IPS DF 19.7 (cell line): Measurements from ENCODE around the gene CD27.
A peak's percentile ranks its signal among the peaks of the same experiment; 100 is the strongest.
"Not testable (repeated sequence)": the region's sequence is repeated elsewhere in the genome, so short reads cannot be mapped to it uniquely, and the experiment has no call there.

Source experiments
- DNase-seq: peaks from one replicate; pipeline ENCODE4 v3.0.0-alpha.2; 2013; ENCODE audit warnings: low read depth, low spot score

Gene CD27

GRCh38 chr12:6444704-6445688, at the start of gene CD27:
TSS of gene CD27 (plus strand) at chr12:6444955. CDS start at chr12:6445096, 141 bp downstream.
- DNase-seq: no peak

DNA sequence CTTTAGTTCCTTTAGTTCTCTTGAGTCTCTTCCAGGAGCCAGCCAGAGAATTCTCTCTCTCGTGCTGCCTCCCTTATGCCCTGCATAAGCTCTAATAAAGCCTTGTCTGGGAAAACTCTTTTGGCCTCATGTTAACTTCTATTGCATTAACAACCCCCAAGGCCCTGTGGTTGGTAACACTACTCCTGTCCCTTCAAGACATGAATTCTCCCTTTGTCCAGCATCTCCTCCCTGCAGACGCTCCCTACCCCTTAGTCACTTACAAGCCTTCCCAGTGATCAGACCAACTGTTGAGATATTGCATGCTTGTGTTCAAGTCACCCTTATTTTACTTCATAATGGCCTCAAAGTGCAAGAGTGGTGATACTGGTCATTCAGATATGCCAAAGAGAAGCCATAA, 48.7 kb upstream of the CD27 start:
- DNase-seq: no peak

DNA sequence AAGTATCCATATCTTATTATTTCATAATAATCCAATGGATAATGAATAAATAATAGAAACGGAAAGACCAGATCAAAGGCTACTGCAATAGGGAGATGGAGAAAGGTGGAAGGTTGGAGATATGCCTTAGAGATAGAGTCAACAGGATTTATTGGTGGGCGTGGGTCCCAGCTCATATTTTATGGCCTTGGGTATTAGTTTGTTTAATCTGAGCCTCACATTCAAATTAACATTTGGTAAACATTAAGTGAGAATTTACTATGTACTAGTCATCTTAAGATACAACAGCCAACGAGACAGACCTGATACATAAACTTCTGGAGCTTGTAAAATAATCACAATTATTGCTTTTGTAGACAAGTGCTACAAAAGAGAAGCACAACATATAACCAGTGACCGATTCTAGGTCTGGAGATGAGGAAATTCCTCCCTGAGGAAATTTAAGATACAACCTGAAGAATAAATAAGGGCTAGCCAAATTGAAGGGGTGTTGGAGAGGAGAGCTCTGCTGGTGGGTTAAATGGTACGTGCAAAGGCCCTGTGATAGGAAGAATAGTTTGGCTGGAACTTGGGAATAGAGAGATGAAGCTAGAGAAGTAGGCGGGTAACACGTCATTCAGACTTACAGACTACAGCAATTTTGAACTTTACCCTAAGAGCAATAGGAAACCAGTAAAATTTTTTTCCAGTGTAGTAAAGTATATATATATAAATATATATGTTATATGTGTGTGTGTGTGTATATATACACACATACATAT, 44.7 kb upstream of the CD27 start:
- no peak for DNase-seq

DNA sequence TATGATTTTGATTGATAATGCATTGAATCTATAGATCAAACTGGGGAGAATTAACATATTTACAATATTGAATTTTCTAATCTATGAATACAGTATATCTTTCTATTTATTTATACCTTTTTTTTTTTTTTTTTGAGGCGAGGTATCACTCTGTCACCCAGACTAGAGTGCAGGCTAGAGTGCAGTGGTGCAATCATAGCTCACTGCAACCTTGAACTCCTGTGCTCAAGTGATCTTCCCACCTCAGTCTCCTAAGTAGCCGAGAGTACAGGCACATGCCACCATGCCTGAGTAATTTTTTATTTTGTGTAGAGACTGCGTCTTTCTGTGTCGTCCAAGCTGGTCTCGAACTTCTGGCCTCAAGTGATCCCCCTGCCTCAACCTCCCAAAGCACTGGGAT, 40.4 kb upstream of the CD27 start:
- no peak for DNase-seq

DNA sequence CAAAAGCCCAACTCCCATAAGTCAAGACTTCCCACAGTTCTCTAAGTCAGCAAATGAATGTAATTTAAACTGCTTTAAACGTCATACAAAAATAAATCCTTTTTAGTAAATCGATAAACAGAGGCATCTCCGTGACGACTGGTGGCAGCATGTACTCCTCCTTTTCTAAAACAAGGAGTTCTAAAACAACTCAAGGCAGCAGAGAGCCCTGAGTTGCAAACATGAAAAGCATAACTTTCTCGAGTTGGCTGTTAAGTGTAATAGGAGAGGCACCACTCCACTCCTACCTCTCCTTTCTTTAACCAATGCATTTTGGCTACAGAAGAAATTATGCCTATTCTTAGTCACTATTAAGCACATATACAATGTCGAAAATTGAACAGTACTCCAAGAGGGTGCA, 38.8 kb upstream of the CD27 start:
- no peak for DNase-seq

DNA sequence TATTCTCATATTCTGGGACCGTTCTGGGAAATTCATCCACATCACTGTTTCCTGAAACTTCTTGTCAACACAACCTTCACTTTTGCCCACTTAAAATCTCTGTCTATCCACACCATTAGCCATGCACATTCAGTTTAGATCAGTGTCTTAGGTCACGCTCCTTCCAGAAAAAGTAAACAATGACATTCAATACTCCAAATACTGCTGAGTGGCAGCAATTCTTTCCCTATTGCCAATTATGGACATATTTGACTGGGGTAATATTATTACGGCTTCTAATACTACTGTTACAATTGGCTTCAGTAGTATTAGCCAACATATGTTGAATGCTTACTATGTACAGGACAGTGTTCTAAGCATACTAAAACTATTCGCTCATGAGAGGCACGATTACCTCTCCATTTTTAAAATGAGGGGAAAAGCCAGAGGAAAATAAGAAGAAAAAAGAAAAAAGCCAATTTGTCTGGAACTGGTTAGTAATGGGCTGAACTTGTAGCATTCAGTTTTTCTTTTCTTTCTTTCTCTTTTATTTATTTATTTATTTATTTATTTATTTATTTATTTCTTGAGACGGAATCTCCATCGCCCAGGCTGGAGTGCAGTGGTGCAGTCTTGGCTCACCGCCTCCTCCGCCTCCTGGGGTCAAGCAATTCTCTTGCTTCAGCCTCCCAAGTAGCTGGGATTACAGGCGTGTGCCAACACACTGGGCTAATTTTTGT, 37.4 kb upstream of the CD27 start:
- DNase-seq: no peak

GRCh38 chr12:6416596-6416995, 28.2 kb upstream of the CD27 start:
- no peak for DNase-seq

DNA sequence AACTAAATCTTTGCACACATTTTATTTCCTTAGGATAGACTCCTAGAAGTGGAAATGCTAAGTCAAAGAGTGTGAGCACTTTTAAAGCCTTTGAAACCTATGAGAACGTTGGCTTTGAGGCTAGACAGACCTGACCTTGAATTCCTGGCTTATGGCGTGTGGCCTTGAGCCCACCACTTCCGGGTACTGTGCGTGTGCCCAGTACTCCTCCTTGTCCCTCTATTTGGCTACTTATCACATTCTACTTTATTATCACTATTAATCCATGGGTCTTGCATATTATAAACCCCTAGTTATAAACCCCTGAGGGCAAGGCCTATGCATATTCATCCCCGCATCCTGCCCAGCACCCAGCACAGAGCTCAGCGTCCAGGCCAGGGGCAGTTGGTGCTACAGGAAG, 26.0 kb upstream of the CD27 start:
- no peak for DNase-seq

- DNase-seq: no peak
Measured at GRCh38 chr12:6420364-6420763, 24.4 kb upstream of the CD27 start.

DNA sequence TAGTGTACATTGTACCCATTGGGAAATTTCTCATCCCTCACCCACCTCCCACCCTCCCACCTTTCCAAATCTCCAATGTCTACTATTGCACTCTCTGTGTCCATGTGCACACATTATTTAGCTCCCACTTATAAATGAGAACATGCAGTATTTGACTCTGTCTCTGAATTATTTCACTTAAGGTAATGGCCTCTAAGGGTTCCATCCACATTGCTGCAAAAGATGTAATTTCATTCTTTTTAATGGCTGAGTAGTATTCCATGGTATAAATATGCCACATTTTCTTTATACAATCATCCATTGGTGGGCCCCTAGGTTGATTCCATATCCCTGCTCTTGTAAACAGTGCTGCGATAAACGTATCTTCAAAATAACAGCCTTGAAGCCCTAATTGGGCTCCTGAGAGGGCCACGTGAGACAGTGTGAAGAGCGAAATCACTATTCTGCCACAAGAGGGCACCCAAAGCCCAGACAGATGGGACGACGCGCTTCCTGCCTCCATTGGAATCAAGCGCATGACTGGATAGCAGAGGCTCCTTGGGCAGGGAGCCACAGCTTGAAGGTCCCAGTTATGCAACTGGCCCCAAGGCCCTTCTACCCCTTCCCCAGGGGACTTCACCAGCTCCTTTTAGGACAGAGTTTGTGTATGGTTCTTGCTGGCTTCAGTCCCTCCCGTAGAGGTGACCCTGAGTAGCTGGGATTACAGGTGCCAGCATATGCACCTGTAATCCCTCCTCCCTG, 21.3 kb upstream of the CD27 start:
- peak; percentile 76 for DNase-seq

- no peak for DNase-seq
Measured at GRCh38 chr12:6424008-6424347, 20.8 kb upstream of the CD27 start.

DNA sequence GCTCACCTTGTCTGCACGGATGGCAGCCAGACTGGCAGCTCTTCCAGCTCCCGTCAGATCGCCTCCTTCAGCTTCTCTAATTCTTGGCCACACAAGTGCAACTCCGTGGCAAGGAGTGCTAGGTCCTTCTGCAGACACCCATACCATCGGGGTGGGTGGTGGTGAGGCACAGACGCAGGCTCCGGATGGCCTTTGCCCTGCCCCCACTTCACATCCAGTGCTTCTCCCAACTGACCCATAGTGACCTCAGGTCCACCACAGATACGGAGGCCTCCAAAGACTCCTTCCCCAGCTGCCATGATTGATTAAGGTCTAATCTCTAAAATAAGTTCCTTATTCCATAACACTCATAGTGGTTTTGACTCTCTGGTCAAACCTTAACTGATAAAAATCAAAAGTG, 19.9 kb upstream of the CD27 start:
- DNase-seq: no peak

- no peak for DNase-seq
Measured at GRCh38 chr12:6425590-6426531, 18.9 kb upstream of the CD27 start.

GRCh38 chr12:6426882-6427671, 17.7 kb upstream of the CD27 start:
- DNase-seq: no peak

- DNase-seq: not testable (repeated sequence)
Measured at GRCh38 chr12:6427796-6428195, 17.0 kb upstream of the CD27 start.

- no peak for DNase-seq
Measured at GRCh38 chr12:6428326-6428725, 16.4 kb upstream of the CD27 start.

DNA sequence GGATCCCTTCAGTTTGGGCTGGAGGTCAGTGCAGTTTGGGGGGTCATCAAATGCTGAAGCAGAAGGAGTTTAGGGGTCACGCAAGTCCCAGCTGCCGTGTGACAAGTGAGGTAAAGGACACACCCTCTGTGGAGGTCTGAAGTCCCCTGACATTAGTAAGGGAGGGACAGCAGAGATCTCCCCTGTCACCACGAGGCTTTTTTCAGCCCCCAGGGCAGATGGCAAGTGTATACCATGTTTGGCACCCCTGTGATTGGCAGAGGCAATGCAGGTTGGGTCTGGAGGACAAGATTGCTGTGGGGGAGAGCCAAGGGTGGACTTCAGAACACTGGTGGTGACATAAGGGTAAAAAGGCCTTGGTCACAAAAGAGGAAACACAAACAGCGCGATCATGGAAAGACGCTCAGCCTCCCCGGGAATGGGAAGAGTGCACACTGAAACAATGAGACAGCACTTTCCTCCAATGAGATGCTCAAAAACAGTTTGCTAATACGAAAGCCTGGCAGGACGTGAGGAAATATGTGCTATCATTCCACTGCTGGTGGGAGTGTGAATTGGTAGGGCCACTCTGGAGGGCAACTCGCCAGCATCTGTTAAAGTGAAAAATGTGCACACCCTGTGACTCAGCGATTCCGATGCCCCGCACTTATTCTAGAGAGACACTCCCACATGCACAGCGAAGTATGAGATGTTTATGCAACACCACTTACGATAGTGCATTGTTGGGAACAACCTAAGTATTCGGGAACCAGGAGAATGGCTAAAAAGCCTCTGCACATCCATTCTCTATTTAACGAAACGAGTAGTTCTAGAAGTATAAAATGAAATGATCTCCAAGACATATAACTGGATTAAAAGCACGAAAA, 14.4 kb upstream of the CD27 start:
- DNase-seq: no peak

DNA sequence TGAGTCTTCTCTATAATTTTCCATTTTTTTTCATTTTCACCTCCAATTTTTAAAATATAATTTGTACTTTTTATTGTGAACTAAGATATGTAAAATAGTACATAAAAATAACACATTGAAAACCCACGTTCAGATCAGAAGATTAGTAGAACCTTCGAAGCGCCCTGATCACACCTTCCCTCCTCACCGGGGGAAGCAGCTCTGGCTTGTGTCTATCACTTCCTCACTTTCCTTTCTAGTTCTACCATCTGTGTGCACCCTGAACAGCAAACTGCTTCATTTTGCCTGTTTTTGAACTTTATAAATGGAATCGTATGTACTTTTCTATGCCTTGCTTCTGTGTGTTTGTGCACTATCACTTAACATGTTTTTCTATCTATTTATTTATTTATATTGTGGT, 11.8 kb upstream of the CD27 start:
- no peak for DNase-seq
